ENCODE data around the gene PCBD1. TPM values are rescaled to one million over a fixed set of nuclear protein-coding genes. Genes with fewer than 3 reads are reported as not detected.

PCBD1 gene
- total RNA-seq, 1 donor from 2014 or later = 23.9 TPM

DNA sequence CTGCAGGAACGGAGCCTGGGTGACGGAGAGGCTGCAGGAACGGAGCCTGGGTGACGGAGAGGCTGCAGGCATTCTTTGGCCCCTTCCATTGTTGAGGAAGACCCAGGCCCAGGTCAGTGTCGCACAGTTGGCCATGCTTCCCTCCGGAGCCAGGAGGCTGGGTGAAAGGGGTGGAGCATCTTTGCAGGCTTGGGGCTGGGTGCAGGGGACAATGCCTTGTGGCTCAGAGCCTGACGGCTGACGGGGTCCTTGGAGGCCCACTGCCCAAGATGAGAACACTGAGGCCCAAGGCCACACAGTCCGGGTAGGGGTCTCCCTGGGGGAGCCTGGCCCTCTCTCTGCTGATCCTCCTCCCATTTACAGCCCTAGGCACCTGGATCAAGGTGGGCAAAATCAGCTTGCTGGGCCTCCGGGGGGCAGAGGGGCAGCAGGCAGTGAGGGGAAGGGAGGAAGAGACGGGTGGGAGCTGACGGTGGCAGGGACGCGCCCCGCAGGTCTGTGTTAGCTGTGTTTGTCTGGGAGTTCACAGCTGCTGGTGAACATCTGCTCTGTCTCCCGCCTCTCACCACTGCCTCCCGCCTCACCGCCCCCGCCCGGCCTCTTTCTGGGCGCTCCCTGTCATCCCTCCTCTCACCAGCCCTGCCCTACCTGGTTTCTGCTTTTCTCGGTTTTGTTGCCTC is 30.6 kb upstream of the PCBD1 start:
- Mint-ChIP-seq H3K27me3 (ENCODE audit: unreplicated experiment) (peaks cover 3% of the 10 kb centered on the region), H3K9me3 (ENCODE audit: unreplicated experiment) (no peaks in the 10 kb centered on the region), H3K27ac (ENCODE audit: unreplicated experiment) (no peak overlapping the region), H3K4me1 (ENCODE audit: unreplicated experiment) (no peaks in the 10 kb centered on the region), H3K4me3 (ENCODE audit: unreplicated experiment) (no peak overlapping the region), H3K36me3 (ENCODE audit: low read depth, unreplicated experiment) (no peaks in the 10 kb centered on the region)
- no peak for DNase-seq (ENCODE audit: low spot score)
- TF ChIP-seq, protein P1, sequence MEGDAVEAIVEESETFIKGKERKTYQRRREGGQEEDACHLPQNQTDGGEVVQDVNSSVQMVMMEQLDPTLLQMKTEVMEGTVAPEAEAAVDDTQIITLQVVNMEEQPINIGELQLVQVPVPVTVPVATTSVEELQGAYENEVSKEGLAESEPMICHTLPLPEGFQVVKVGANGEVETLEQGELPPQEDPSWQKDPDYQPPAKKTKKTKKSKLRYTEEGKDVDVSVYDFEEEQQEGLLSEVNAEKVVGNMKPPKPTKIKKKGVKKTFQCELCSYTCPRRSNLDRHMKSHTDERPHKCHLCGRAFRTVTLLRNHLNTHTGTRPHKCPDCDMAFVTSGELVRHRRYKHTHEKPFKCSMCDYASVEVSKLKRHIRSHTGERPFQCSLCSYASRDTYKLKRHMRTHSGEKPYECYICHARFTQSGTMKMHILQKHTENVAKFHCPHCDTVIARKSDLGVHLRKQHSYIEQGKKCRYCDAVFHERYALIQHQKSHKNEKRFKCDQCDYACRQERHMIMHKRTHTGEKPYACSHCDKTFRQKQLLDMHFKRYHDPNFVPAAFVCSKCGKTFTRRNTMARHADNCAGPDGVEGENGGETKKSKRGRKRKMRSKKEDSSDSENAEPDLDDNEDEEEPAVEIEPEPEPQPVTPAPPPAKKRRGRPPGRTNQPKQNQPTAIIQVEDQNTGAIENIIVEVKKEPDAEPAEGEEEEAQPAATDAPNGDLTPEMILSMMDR (IDR thresholded peaks at IDR 0.05; ENCODE audit: unreplicated experiment) = no peak

DNA sequence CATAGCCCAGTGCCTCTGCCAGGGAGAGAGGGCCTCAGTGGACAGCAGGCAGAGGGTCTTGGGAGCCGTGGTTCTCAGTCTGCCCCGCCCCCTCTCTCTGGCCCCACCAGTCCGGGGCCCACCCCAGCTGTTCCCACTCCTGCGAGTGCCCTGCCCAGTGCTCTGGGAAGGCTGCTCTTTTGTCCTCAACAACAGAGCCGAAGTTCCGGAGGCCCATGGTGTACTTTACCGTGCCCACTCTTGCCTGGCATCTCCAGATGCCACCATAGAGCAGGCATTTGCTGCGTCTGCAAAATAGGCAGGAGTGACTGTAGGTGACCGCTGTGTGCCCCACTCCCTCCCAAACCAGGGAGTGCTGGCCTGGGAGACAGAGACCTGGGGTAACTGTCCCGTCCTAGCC is 29.3 kb upstream of the PCBD1 start:
- no peaks in the 10 kb centered on the region for H3K9me3 Mint-ChIP-seq (ENCODE audit: unreplicated experiment)
- no peak for DNase-seq (ENCODE audit: low spot score)
- H3K36me3 Mint-ChIP-seq (ENCODE audit: low read depth, unreplicated experiment) = no peaks in the 10 kb centered on the region
- no peak overlapping the region for H3K27ac Mint-ChIP-seq (ENCODE audit: unreplicated experiment)
- no peak overlapping the region for H3K4me3 Mint-ChIP-seq (ENCODE audit: unreplicated experiment)
- peaks cover 2% of the 10 kb centered on the region for H3K4me1 Mint-ChIP-seq (ENCODE audit: unreplicated experiment)
- peaks cover 3% of the 10 kb centered on the region for H3K27me3 Mint-ChIP-seq (ENCODE audit: unreplicated experiment)
- TF ChIP-seq, protein P1 (IDR thresholded peaks at IDR 0.05; ENCODE audit: unreplicated experiment) = no peak

GRCh38 chr10:70917226-70917625 is 28.9 kb upstream of the PCBD1 start:
- no peak overlapping the region for H3K4me3 Mint-ChIP-seq (ENCODE audit: unreplicated experiment)
- no peaks in the 10 kb centered on the region for H3K36me3 Mint-ChIP-seq (ENCODE audit: low read depth, unreplicated experiment)
- no peaks in the 10 kb centered on the region for H3K9me3 Mint-ChIP-seq (ENCODE audit: unreplicated experiment)
- no peak for DNase-seq (ENCODE audit: low spot score)
- no peak overlapping the region for H3K27ac Mint-ChIP-seq (ENCODE audit: unreplicated experiment)
- TF ChIP-seq, protein P1 (IDR thresholded peaks at IDR 0.05; ENCODE audit: unreplicated experiment) = no peak
- peaks cover 2% of the 10 kb centered on the region for H3K4me1 Mint-ChIP-seq (ENCODE audit: unreplicated experiment)
- H3K27me3 Mint-ChIP-seq (ENCODE audit: unreplicated experiment) = peaks cover 3% of the 10 kb centered on the region

- H3K4me3 Mint-ChIP-seq (ENCODE audit: unreplicated experiment) = no peak overlapping the region
- H3K9me3 Mint-ChIP-seq (ENCODE audit: unreplicated experiment) = no peaks in the 10 kb centered on the region
- peaks cover 2% of the 10 kb centered on the region for H3K4me1 Mint-ChIP-seq (ENCODE audit: unreplicated experiment)
- no peak for DNase-seq (ENCODE audit: low spot score)
- no peaks in the 10 kb centered on the region for H3K36me3 Mint-ChIP-seq (ENCODE audit: low read depth, unreplicated experiment)
- TF ChIP-seq, protein P1 (IDR thresholded peaks at IDR 0.05; ENCODE audit: unreplicated experiment) = no peak
- H3K27me3 Mint-ChIP-seq (ENCODE audit: unreplicated experiment) = peaks cover 3% of the 10 kb centered on the region
- no peak overlapping the region for H3K27ac Mint-ChIP-seq (ENCODE audit: unreplicated experiment)
These were observed 27.9 kb upstream of the PCBD1 start for GRCh38 chr10:70916241-70916640.

DNA sequence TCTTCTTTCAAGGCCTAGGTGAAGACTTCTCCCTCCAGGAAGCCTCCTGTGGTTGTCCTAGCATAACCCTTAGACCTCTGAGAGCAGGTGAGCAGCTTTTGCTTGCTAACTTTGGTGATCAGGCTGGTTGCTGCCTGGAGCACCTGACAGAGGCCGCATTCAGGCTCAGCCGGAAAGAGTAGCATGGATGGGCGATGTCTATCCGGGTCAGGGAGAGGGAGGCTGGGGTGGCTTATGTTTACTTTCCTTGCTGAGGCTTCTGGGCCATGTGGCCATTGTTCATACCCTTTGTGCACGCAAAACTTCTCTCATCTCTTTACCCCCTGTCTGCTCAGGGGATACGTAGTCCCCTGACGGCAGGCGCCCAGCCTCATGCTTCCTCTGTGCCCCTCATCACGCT is 27.4 kb upstream of the PCBD1 start:
- no peaks in the 10 kb centered on the region for H3K9me3 Mint-ChIP-seq (ENCODE audit: unreplicated experiment)
- no peak for DNase-seq (ENCODE audit: low spot score)
- H3K36me3 Mint-ChIP-seq (ENCODE audit: low read depth, unreplicated experiment) = no peaks in the 10 kb centered on the region
- no peak overlapping the region for H3K4me3 Mint-ChIP-seq (ENCODE audit: unreplicated experiment)
- peaks cover 3% of the 10 kb centered on the region for H3K27me3 Mint-ChIP-seq (ENCODE audit: unreplicated experiment)
- H3K27ac Mint-ChIP-seq (ENCODE audit: unreplicated experiment) = no peak overlapping the region
- H3K4me1 Mint-ChIP-seq (ENCODE audit: unreplicated experiment) = peaks cover 2% of the 10 kb centered on the region
- TF ChIP-seq, protein P1 (IDR thresholded peaks at IDR 0.05; ENCODE audit: unreplicated experiment) = no peak

Measured in endothelial cell (in vitro differentiated cells).